Measurements from ENCODE around the gene PTDSS2.

- TF ChIP-seq CTCF (conservative IDR thresholded peaks at IDR 0.05; ENCODE audit: low read length) (no peak), EZH2phosphoT487 (IDR thresholded peaks at IDR 0.05; ENCODE audit: borderline replicate concordance) (no peak)
Observed at GRCh38 chr11:536841-537621, 87.0 kb downstream of the PTDSS2 start, which contains the start of gene LRRC56.
